ENCODE measurements around the gene DCTN3. TPM values are rescaled to one million over a fixed set of nuclear protein-coding genes. Genes with fewer than 3 reads are reported as not detected.

The DCTN3 gene
- polyA plus RNA-seq, 1 experiment, result 149 TPM

DNA sequence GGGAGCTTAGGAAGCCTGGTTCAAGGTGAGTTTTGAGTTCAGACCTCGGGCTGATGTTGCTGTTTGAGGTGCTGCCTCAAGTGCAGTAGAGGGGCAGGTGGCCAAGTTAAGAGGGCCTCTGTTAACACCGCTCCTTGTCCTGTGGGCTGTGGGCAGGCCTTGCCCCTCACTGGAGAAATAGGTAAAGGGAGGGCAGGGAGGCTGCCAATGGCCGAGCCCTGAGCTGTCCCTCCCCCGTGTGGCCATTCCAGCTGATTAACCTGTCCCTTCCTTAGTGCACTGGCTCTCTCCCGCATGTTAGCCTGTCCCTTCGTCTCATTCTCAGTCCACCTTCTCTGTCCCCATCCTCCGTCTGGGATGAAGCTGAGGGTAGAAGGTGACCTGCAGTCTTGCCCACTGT is 52.2 kb downstream of the DCTN3 start:
- no peak for TF ChIP-seq CTCF (IDR thresholded peaks at IDR 0.05; ENCODE audit: insufficient read depth, low read depth, low read length)
- H3K36me3 ChIP-seq (ENCODE audit: control insufficient read depth, insufficient read depth, low read length), result no peaks in the 10 kb centered on the region
- ChIA-PET POLR2A (no interaction called here), CTCF (interaction anchor here (1.2 kb wide), 1 partner anchor 35 kb away, joined by 3 read pairs; no protein-coding TSS in a partner anchor)
- no peak overlapping the region for H3K4me3 ChIP-seq (ENCODE audit: low read depth, low read length)
- no peak for DNase-seq (ENCODE audit: low read depth)
- peaks cover 14% of the 10 kb centered on the region for H3K27me3 ChIP-seq (ENCODE audit: control insufficient read depth, insufficient read depth, low read length)

DNA sequence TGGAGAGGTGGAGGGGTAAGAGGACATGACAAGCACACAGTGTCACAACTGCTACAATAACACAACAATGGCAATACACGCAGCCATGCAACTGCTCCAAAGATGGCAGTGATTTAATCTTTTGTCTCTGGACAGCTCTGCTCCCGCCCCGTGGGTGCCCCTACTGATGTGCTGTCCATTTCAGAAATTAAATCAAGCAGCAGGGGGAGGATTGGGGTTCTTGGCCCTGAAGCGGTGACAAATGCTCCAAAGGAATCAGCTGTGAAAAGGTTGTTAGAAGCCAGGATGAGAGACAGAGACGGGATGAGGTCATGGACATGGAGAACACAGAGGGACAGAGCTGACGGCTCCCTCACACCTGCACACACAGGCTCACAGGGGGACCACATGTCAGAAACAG is 53.3 kb downstream of the DCTN3 start:
- POLR2A ChIA-PET, result no interaction called here
- no peak for DNase-seq (ENCODE audit: low read depth)
- Histone ChIP-seq H3K36me3 (ENCODE audit: control insufficient read depth, insufficient read depth, low read length) (no peaks in the 10 kb centered on the region), H3K27me3 (ENCODE audit: control insufficient read depth, insufficient read depth, low read length) (peaks cover 14% of the 10 kb centered on the region), H3K4me3 (ENCODE audit: low read depth, low read length) (no peak overlapping the region)
- CTCF ChIA-PET, result interaction anchor here (1.2 kb wide), 1 partner anchor 37 kb away, joined by 3 read pairs; no protein-coding TSS in a partner anchor
- no peak for TF ChIP-seq CTCF (IDR thresholded peaks at IDR 0.05; ENCODE audit: insufficient read depth, low read depth, low read length)

DNA sequence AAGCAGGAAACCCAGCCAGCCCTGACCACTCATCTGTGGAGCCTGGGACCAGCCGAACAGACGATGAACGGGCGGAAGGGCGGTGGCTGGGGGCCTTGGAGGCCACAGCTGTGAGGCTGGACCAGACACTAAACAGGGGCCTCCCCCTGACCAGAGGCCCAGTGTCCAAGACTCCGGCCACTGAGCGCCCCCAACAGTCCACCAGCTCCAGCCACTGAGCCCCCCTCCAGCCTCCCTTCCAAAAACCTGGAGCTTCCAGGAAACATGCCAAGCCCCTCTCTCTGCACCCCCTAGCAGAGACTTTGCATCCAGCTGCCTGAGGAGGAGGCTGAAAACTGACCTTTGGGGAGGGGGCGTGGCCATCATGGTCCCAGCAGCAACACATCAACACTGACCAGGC is 54.0 kb downstream of the DCTN3 start:
- no peak for DNase-seq (ENCODE audit: low read depth)
- ChIA-PET CTCF (no interaction called here), POLR2A (no interaction called here)
- Histone ChIP-seq H3K36me3 (ENCODE audit: control insufficient read depth, insufficient read depth, low read length) (no peaks in the 10 kb centered on the region), H3K27me3 (ENCODE audit: control insufficient read depth, insufficient read depth, low read length) (peaks cover 12% of the 10 kb centered on the region), H3K4me3 (ENCODE audit: low read depth, low read length) (no peak overlapping the region)
- no peak for TF ChIP-seq CTCF (IDR thresholded peaks at IDR 0.05; ENCODE audit: insufficient read depth, low read depth, low read length)

DNA sequence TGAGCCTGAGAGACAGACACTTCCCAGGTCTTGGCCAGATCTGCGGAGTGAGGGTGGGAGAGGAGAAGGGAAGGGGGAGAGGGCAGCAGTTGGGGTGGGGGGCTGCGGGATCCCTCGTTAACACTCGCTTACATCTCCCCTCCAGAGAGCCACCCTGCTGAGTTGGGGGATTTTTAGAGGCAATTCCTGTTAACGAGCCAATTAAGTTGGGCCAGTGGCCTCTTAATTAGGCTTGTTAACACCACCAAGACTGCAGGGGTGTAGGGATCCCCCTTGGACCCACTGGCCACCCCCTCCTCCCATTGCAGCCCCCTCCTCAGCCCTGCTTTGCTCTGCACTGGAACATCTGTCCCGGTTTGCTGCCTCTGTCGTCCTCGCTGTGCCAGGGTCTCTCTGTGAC is 54.4 kb downstream of the DCTN3 start:
- CTCF ChIA-PET, result no interaction called here
- no peak for TF ChIP-seq CTCF (IDR thresholded peaks at IDR 0.05; ENCODE audit: insufficient read depth, low read depth, low read length)
- DNase-seq (ENCODE audit: low read depth), result no peak

DNA sequence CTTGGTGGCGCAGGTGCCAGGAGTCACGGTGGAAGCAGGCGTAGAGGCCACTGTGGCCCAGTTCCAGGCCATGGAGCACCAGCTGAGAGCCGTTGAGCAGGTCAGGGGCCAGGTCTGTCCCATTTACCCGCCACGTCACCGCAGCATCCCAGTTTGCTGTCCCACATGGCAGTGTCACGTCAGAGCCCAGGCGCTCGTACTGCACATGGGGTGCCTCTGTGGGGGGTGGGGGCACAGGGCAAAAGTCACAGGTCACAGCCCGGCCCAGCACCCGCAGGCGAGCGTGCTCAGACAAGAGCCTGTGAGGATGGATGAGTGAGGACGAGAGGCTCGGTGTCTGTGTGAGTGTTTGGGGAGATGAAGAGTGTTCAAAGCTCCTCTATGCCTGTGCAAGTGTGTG is 55.7 kb downstream of the DCTN3 start:
- H3K27me3 ChIP-seq (ENCODE audit: control insufficient read depth, insufficient read depth, low read length), result peaks cover 7% of the 10 kb centered on the region
- no peak overlapping the region for H3K4me3 ChIP-seq (ENCODE audit: low read depth, low read length)
- no peaks in the 10 kb centered on the region for H3K36me3 ChIP-seq (ENCODE audit: control insufficient read depth, insufficient read depth, low read length)
- TF ChIP-seq CTCF (IDR thresholded peaks at IDR 0.05; ENCODE audit: insufficient read depth, low read depth, low read length), result no peak
- no peak for DNase-seq (ENCODE audit: low read depth)
- ChIA-PET POLR2A (no interaction called here), CTCF (interaction anchor here (2.5 to 3.8 kb wide), 2 partner anchors 17 to 27 kb away, joined by 8 to 16 read pairs; no protein-coding TSS in a partner anchor)

More for the DNA sequence above, 54.4 kb downstream of the DCTN3 start:
- POLR2A ChIA-PET, result no interaction called here
- peaks cover 12% of the 10 kb centered on the region for H3K27me3 ChIP-seq (ENCODE audit: control insufficient read depth, insufficient read depth, low read length)
- H3K4me3 ChIP-seq (ENCODE audit: low read depth, low read length), result no peak overlapping the region
- H3K36me3 ChIP-seq (ENCODE audit: control insufficient read depth, insufficient read depth, low read length), result no peaks in the 10 kb centered on the region

Small RNA genes lying within 50 kb of the gene (small RNA-seq; reads per million reads assigned to genes)
- not detected for gene CCL27 (ENCODE audit: insufficient read length, low read depth, low replicate concordance)

Other genes with a start within 250 kb of the DCTN3 start
- gene MYORG, start 243.6 kb downstream of the DCTN3 start, polyA plus RNA-seq (2011; rRNA removed), result 0.21 and 0.22 TPM in 2 replicates
- 10.7 and 17.8 TPM in 2 replicates for gene FAM219A, start 161.9 kb downstream of the DCTN3 start, polyA plus RNA-seq (2011; rRNA removed)
- not detected in 2 replicates for gene DNAI1, start 161.7 kb downstream of the DCTN3 start, polyA plus RNA-seq (2011; rRNA removed)
- gene ENHO, start 97.5 kb downstream of the DCTN3 start, polyA plus RNA-seq (2011; rRNA removed), result 0.11 TPM in 1 of 2 replicates, not detected in the other
- gene CNTFR, start 30.8 kb downstream of the DCTN3 start, polyA plus RNA-seq (2011; rRNA removed), result 0.09 TPM in 1 of 2 replicates, not detected in the other
- gene RPP25L, start 8.4 kb downstream of the DCTN3 start, polyA plus RNA-seq (2011; rRNA removed), result 32.9 and 38.8 TPM in 2 replicates
- not detected in 2 replicates for gene ARID3C, start 8.6 kb upstream of the DCTN3 start, polyA plus RNA-seq (2011; rRNA removed)
- gene SIGMAR1, start 17.3 kb upstream of the DCTN3 start, polyA plus RNA-seq (2011; rRNA removed), result 65.4 and 95.5 TPM in 2 replicates
- 26.6 and 41.5 TPM in 2 replicates for gene GALT, start 26.2 kb upstream of the DCTN3 start, polyA plus RNA-seq (2011; rRNA removed)
- gene IL11RA, start 31.7 kb upstream of the DCTN3 start, polyA plus RNA-seq (2011; rRNA removed), result 21.8 and 38.4 TPM in 2 replicates
- 0.11 and 0.12 TPM in 2 replicates for gene CCL27, start 42.2 kb upstream of the DCTN3 start, polyA plus RNA-seq (2011; rRNA removed)
- gene CCL19, start 70.8 kb upstream of the DCTN3 start, polyA plus RNA-seq (2011; rRNA removed), result not detected in 2 replicates
- gene CCL21, start 89.6 kb upstream of the DCTN3 start, polyA plus RNA-seq (2011; rRNA removed), result not detected in 2 replicates